OCI-LY7 (cell line): ENCODE results near the gene ZSWIM8. TPM values are rescaled to one million over a fixed set of nuclear protein-coding genes. Genes with fewer than 3 reads are reported as not detected.
"Not testable (repeated sequence)": the region's sequence is repeated elsewhere in the genome, so short reads cannot be mapped to it uniquely, and the experiment has no call there.

Experiments used
- Bru-seq: library from RNA; stranded (reverse); fragments of 400-500 nt; gene quantifications from one replicate; lab custom pipeline; 2021; lab: Mats Ljungman, UMichigan
- BruChase-seq, 2 experiments: library from RNA; stranded (reverse); fragments of 400-500 nt; gene quantifications; one replicate each; lab custom pipeline; 2021; lab: Mats Ljungman, UMichigan
- BruUV-seq: library from RNA; stranded (reverse); fragments of 400-500 nt; replicated peaks from 2 replicates; lab custom pipeline; 2021; lab: Mats Ljungman, UMichigan
- CTCF ChIA-PET: fragments of 300-600 bp; sonication (Branson Sonifier 250); formaldehyde crosslinking; loops from one replicate; lab custom pipeline; 2022; ENCODE audit warnings: antibody characterized with exemption; ENCODE audit not compliant: unreplicated experiment; lab: Charles Lee
- POLR2A ChIA-PET: fragments of 300-600 bp; sonication (Branson Sonifier 250); formaldehyde crosslinking; loops from one replicate; lab custom pipeline; 2022; ENCODE audit warnings: antibody characterized with exemption; lab: Charles Lee
- DNase-seq: peaks from one replicate; pipeline ENCODE4 v3.0.0-alpha.2; 2015; ENCODE audit warnings: low spot score
- H2AFZ ChIP-seq: fragments of 200-600 bp; sonication (generic), shearing (Covaris generic); 2 replicates; pipeline ENCODE4 v1.6.1; 2014; ENCODE audit warnings: mild to moderate bottlenecking, antibody characterized with exemption, low read length, moderate library complexity
- H3K27ac ChIP-seq: fragments of 200-600 bp; sonication (generic); 2 replicates; pipeline ENCODE4 v1.5.1; 2014; ENCODE audit warnings: mixed run types, low read depth, mild to moderate bottlenecking, moderate library complexity, low read length, inconsistent platforms; ENCODE audit not compliant: poor library complexity, severe bottlenecking
- H3K36me3 ChIP-seq: fragments of 200-600 bp; sonication (generic); 2 replicates; pipeline ENCODE4 v1.6.1; 2014; ENCODE audit warnings: mild to moderate bottlenecking, antibody characterized with exemption, low read length, moderate library complexity, mixed read lengths; ENCODE audit not compliant: insufficient read depth
- H3K4me1 ChIP-seq: fragments of 200-600 bp; sonication (generic); 2 replicates; pipeline ENCODE4 v1.5.1; 2014; ENCODE audit warnings: mild to moderate bottlenecking, low read length; ENCODE audit not compliant: insufficient read depth, poor library complexity, severe bottlenecking
- H3K4me2 ChIP-seq: fragments of 200-600 bp; sonication (generic); 2 replicates; pipeline ENCODE4 v1.6.1; 2014; ENCODE audit warnings: mild to moderate bottlenecking, low read length
- H3K4me3 ChIP-seq: fragments of 200-600 bp; sonication (generic); 2 replicates; pipeline ENCODE4 v1.5.1; 2014; ENCODE audit warnings: mild to moderate bottlenecking, low read depth, low read length; ENCODE audit not compliant: poor library complexity, severe bottlenecking
- H3K79me2 ChIP-seq: fragments of 200-600 bp; sonication (generic); 2 replicates; pipeline ENCODE4 v1.6.1; 2016; ENCODE audit warnings: low read depth, mild to moderate bottlenecking, low read length, moderate library complexity, mixed read lengths; ENCODE audit not compliant: insufficient read depth
- H3K9me2 ChIP-seq: fragments of 200-600 bp; sonication (generic); 2 replicates; pipeline ENCODE4 v1.6.1; 2016; ENCODE audit warnings: mild to moderate bottlenecking, low read length, mixed read lengths; ENCODE audit not compliant: insufficient read depth
- H3K9me3 ChIP-seq: fragments of 200-600 bp; sonication (generic); 2 replicates; pipeline ENCODE4 v1.6.1; 2014; ENCODE audit warnings: mild to moderate bottlenecking, mixed run types, low read length, mixed read lengths
- H4K20me1 ChIP-seq: fragments of 200-600 bp; sonication (generic); 2 replicates; pipeline ENCODE4 v1.6.1; 2014; ENCODE audit warnings: mild to moderate bottlenecking, antibody characterized with exemption, low read length, moderate library complexity, mixed read lengths; ENCODE audit not compliant: insufficient read depth
- EZH2phosphoT487 ChIP-seq: fragments of 200-600 bp; sonication (generic); IDR thresholded peaks from 2 replicates; pipeline ENCODE4 v1.6.1; 2018; ENCODE audit warnings: low read depth, borderline replicate concordance, mild to moderate bottlenecking, mixed run types, antibody characterized with exemption, low read length, moderate library complexity, mixed read lengths
- intact Hi-C: fragments of 100-400 bp; cut with micrococcal nuclease; formaldehyde crosslinking; loops from one replicate; pipeline ENCODE4 v1.10.0; 2022; ENCODE audit not compliant: unreplicated experiment
- long read RNA-seq: library from polyadenylated mRNA; stranded (forward); transcript quantifications from one replicate; pipeline ENCODE4 v2.0.0, GENCODE V29; 2022
- total RNA-seq, 2 experiments: library from RNA; depleted of rRNA in 1 of 2; stranded (reverse); fragments of >200 nt in 1 of 2; shearing (Covaris generic) in 1 of 2; gene quantifications; 2 replicates each; pipeline ENCODE4 v1.2.3, GENCODE V29; 2014 to 2022
- TF ChIP-seq, protein P1 (sequence below): fragments of 200-600 bp; sonication (generic); conservative IDR thresholded peaks from 2 replicates; pipeline ENCODE4 v1.5.1; 2014; ENCODE audit warnings: mild to moderate bottlenecking, antibody characterized with exemption, low read length, moderate library complexity, mixed read lengths

Gene ZSWIM8
- total RNA-seq (2014; rRNA removed; shearing (Covaris generic)) (22.0 and 22.6 TPM in 2 replicates), total RNA-seq (2022) (52.6 and 59.5 TPM in 2 replicates), Bru-seq, nascent RNA (percentile 54 among the genes with signal in this experiment), BruChase-seq, experiment 1, labeled RNA remaining after a 6-hour chase (percentile 67 among the genes with signal in this experiment), BruChase-seq, experiment 2, labeled RNA remaining after a 2-hour chase (percentile 68 among the genes with signal in this experiment)
- long read RNA-seq, full-length matches to known transcripts = 2 of 45 reads
- long read RNA-seq, partial matches to known transcripts = 18 of 45 reads
- long read RNA-seq, other reads (novel, unspliced or antisense) = 25 of 45 reads

DNA sequence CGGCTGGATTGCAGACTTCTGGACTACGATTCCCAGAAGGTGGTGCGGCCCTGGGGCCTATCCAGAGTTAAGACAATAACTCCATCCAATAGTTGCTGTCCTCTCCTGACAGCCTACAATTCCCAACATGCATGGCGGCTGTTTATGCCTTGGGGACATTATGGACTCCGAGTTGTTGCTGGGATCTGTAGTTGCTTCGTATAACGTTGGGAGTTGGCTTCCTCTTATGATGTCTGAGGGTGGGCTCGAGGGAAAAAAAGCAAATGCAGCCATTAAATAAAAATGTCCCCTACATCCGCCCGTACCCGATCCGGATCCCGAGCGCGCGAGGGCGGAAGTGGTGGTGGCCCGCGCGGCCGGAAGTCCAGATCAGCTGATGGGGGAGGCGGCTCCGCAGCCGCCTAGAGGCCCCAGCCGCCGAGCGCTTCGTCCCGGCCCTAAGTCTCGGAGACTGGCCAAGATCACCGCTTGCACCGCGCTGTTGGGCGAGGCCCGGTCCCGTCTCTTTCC, at the start of gene ZSWIM8:
Gene ZSWIM8 (plus strand): TSS at position 396 of the 510 bp plus-strand sequence. CDS start 273 bp downstream, outside the sequence.
- Histone ChIP-seq H3K4me1 (peaks cover 32% of the 10 kb centered on the region), H3K79me2 (peaks cover 55% of the 10 kb centered on the region), H3K9me3 (no peaks in the 10 kb centered on the region), H3K4me3 (peak within 1 kb of the TSS; percentile 83), H4K20me1 (peaks cover 12% of the 10 kb centered on the region; the same call in 1 of the 2 replicates), H3K9me2 (no peaks in the 10 kb centered on the region), H2AFZ (peak within 1 kb of the TSS; percentile 37; the same call in 1 of the 2 replicates), H3K27ac (peak within 1 kb of the TSS; percentile 67), H3K36me3 (peaks cover 8% of the 10 kb centered on the region; the same call in 1 of the 2 replicates), H3K4me2 (peak within 1 kb of the TSS; percentile 89)
- POLR2A ChIA-PET = interaction anchor here (1.4 to 2.1 kb wide), 4 partner anchors 9 to 54 kb away, joined by 4 to 14 read pairs (median 5); no protein-coding TSS in a partner anchor
- intact Hi-C loops = loop anchor here (1.0 kb wide), 1 partner anchor 26 kb away; the partner anchor contains the start of gene NDST2
- TF ChIP-seq EZH2phosphoT487 = no peak
- TF ChIP-seq, protein P1, sequence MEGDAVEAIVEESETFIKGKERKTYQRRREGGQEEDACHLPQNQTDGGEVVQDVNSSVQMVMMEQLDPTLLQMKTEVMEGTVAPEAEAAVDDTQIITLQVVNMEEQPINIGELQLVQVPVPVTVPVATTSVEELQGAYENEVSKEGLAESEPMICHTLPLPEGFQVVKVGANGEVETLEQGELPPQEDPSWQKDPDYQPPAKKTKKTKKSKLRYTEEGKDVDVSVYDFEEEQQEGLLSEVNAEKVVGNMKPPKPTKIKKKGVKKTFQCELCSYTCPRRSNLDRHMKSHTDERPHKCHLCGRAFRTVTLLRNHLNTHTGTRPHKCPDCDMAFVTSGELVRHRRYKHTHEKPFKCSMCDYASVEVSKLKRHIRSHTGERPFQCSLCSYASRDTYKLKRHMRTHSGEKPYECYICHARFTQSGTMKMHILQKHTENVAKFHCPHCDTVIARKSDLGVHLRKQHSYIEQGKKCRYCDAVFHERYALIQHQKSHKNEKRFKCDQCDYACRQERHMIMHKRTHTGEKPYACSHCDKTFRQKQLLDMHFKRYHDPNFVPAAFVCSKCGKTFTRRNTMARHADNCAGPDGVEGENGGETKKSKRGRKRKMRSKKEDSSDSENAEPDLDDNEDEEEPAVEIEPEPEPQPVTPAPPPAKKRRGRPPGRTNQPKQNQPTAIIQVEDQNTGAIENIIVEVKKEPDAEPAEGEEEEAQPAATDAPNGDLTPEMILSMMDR = no peak
- peak; percentile 95 for DNase-seq
- CTCF ChIA-PET = interaction anchor here (0.9 kb wide), 1 partner anchor 9 kb away, joined by 3 read pairs; no protein-coding TSS in a partner anchor
- BruUV-seq = no TSS peak

DNA sequence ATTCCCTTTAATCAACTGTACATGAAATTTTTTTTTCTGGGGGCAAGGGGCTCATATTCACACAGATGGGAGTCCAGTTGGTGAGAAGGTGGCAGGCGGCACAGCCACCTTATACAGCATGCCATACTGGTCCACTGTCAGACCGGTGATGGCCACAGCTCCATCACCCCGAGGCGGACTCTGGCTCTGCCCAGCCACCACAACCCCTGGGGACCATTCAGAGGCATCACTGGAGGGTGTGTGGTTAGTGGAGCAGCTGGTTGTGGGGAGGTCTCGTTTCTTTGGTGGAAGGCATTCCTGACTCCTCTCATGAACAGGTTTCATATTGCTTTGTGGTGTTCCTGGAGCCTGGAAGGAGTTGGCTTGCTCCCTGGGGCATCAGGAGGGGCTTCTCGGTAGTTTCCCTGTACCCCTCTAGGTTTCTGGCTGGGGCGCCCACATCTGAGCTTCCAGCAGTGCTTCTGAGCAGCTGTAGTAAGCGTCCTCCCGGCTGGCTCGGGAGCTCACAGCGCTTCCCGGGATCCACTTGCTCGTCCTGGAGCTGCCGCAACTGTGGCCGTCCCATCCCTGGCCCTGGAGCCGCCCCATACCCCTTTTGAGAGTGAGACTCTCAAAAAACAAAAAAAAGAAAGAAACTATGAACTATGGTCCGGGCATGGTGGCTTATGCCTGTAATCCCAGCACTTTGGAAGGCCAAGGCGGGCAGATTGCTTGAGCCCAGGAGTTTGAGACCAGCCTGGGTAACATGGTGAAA, 44.7 kb upstream of the ZSWIM8 start:
- CTCF ChIA-PET = not testable (repeated sequence)

GRCh38 chr10:73742454-73742734, 43.0 kb upstream of the ZSWIM8 start:
- no peak overlapping the region for H2AFZ ChIP-seq
- no peak overlapping the region for H3K27ac ChIP-seq
- H3K9me2 ChIP-seq = no peaks in the 10 kb centered on the region
- peak overlapping the region; percentile 96; the same call in 1 of the 2 replicates for H3K4me2 ChIP-seq
- intact Hi-C loops = loop anchor here (2.0 kb wide), 1 partner anchor 68 kb away; the partner anchor contains the start of gene NDST2
- DNase-seq = no peak
- H4K20me1 ChIP-seq = no peaks in the 10 kb centered on the region; the same call in 1 of the 2 replicates
- H3K36me3 ChIP-seq = peaks cover 33% of the 10 kb centered on the region
- no peaks in the 10 kb centered on the region for H3K9me3 ChIP-seq
- CTCF ChIA-PET = interaction anchor here (0.5 kb wide), 1 partner anchor 39 kb away, joined by 3 read pairs; the partner anchor contains the start of gene CHCHD1
- POLR2A ChIA-PET = interaction anchor here (0.9 to 2.9 kb wide), 3 partner anchors 12 to 522 kb away, joined by 4 to 15 read pairs (median 5); no protein-coding TSS in a partner anchor
- TF ChIP-seq, protein P1 = no peak
- no peak for TF ChIP-seq EZH2phosphoT487
- peaks cover 23% of the 10 kb centered on the region for H3K4me1 ChIP-seq
- no TSS peak for BruUV-seq
- no peak overlapping the region for H3K4me3 ChIP-seq
- peaks cover 39% of the 10 kb centered on the region for H3K79me2 ChIP-seq

More for the DNA sequence above, 44.7 kb upstream of the ZSWIM8 start:
- H2AFZ ChIP-seq, H3K4me2 ChIP-seq, DNase-seq, H3K27ac ChIP-seq, H3K9me3 ChIP-seq, H4K20me1 ChIP-seq, BruUV-seq, intact Hi-C loops, H3K4me3 ChIP-seq, H3K9me2 ChIP-seq: not testable (repeated sequence)
- H3K4me1 ChIP-seq = peaks cover 19% of the 10 kb centered on the region
- H3K36me3 ChIP-seq = peaks cover 29% of the 10 kb centered on the region; the same call in 1 of the 2 replicates
- H3K79me2 ChIP-seq = peaks cover 29% of the 10 kb centered on the region
- POLR2A ChIA-PET = interaction anchor here (0.6 to 1.6 kb wide), 3 partner anchors 11 to 494 kb away, joined by 3 to 10 read pairs (median 5); partner anchors contain the start of gene DNAJC9
